ENCODE results near the gene TRMO. TPM values are rescaled to one million over a fixed set of nuclear protein-coding genes. Genes with fewer than 3 reads are reported as not detected.
A peak's percentile ranks its signal among the peaks of the same experiment; 100 is the strongest.

The TRMO gene
- total and polyA plus RNA-seq, 12 donors, result 4.4 to 12.8 (median 7.8) TPM

- intact Hi-C loops (cut with DNase I), result no loop called here
Observed at GRCh38 chr9:97889941-97890887, 32.1 kb downstream of the TRMO start.

GRCh38 chr9:97880336-97880735 lies 42.0 kb downstream of the TRMO start:
- DNase-seq (no peak), ATAC-seq (peak in 1 of 8 donors; percentile 51)
- intact Hi-C loops (cut with DNase I), result no loop called here
- Histone ChIP-seq H3K4me1 (peaks cover 0 to 16% (median 4%) of the 10 kb centered on the region in 9 donors), H3K27ac (no peak overlapping the region), H3K27me3 (no peaks in the 10 kb centered on the region), H3K4me3 (no peak overlapping the region), H3K36me3 (no peaks in the 10 kb centered on the region), H3K9me3 (no peaks in the 10 kb centered on the region)
- TF ChIP-seq, protein P1, sequence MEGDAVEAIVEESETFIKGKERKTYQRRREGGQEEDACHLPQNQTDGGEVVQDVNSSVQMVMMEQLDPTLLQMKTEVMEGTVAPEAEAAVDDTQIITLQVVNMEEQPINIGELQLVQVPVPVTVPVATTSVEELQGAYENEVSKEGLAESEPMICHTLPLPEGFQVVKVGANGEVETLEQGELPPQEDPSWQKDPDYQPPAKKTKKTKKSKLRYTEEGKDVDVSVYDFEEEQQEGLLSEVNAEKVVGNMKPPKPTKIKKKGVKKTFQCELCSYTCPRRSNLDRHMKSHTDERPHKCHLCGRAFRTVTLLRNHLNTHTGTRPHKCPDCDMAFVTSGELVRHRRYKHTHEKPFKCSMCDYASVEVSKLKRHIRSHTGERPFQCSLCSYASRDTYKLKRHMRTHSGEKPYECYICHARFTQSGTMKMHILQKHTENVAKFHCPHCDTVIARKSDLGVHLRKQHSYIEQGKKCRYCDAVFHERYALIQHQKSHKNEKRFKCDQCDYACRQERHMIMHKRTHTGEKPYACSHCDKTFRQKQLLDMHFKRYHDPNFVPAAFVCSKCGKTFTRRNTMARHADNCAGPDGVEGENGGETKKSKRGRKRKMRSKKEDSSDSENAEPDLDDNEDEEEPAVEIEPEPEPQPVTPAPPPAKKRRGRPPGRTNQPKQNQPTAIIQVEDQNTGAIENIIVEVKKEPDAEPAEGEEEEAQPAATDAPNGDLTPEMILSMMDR (IDR thresholded peaks at IDR 0.05), result no peak
- WGBS, 2 donors, result 60 to 74% methylated on average over 4 of the region's 4 CpGs

More at GRCh38 chr9:97889941-97890887, 32.1 kb downstream of the TRMO start:
- peaks cover 0 to 25% (median 0%) of the 10 kb centered on the region in 7 donors for H3K27me3 ChIP-seq
- H3K36me3 ChIP-seq, result no peaks in the 10 kb centered on the region
- peak in 1 of 2 donors; percentile 17 for DNase-seq
- H3K27ac ChIP-seq, result no peak overlapping the region
- H3K9me3 ChIP-seq, result peaks cover 0 to 21% (median 7%) of the 10 kb centered on the region in 11 donors
- H3K4me3 ChIP-seq, result no peak overlapping the region
- ATAC-seq, result no peak
- no peaks in the 10 kb centered on the region for H3K4me1 ChIP-seq
- 41% methylated on average over 9 of the region's 9 CpGs for WGBS, 2 donors
- TF ChIP-seq, protein P1 (IDR thresholded peaks at IDR 0.05), result peak in 8 of 9 donors; percentile 19 to 78 (median 46)

DNA sequence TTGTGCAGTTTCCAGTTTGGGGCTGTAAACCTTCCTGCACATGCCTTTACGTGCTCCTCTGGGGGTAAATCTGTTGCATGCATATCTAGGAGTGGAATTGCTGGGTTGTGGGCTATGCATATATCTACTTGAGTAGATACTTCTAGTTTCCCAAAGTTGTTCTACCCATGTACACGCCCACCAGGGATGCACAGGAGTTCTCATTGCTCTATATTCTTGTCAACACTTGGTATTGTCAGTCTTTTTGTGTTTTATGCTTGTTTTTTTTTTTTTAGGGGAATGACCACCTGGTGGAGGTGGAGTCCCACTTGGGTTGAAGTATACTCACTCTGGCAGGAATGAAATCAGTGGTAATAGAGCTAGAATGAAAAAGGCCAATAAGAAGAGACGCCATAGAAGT lies 46.2 kb downstream of the TRMO start:
- Histone ChIP-seq H3K36me3 (no peaks in the 10 kb centered on the region), H3K9me3 (no peaks in the 10 kb centered on the region), H3K27me3 (no peaks in the 10 kb centered on the region), H3K4me3 (no peak overlapping the region), H3K4me1 (peaks cover 0 to 16% (median 4%) of the 10 kb centered on the region in 9 donors), H3K27ac (no peak overlapping the region)
- ATAC-seq (no peak), DNase-seq (no peak)
- TF ChIP-seq, protein P1 (IDR thresholded peaks at IDR 0.05), result no peak
- WGBS, 2 donors, result 94 to 97% methylated on average over 3 of the region's 3 CpGs
- intact Hi-C loops (cut with DNase I), result loop anchor here in 1 of 10 donors (10.0 kb wide), 1 partner anchor 141 kb away; no protein-coding TSS in a partner anchor

DNA sequence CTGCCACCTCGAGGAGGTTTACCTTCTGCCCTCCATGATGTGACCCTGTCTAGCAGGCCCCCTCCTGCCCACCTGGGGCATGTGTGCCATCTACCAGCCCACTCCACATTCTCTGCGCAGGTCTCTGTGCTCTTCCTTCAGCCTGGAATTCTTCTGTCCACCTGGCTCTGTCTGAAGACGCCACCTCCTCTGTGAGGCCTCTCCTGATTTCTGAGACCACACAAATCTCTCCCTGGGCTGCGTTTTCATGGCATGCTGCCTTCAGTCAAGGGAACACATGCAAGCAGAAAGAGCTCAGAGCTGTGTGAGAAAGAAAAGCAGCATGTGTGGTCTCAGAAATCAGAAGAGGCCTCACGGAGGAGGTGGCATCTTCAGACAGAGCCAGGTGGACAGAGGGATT lies 47.2 kb downstream of the TRMO start:
- WGBS, 2 donors, result 88 to 90% methylated on average over 5 of the region's 5 CpGs
- no peak for DNase-seq
- intact Hi-C loops (cut with DNase I), result loop anchor here in 1 of 10 donors (10.0 kb wide), 1 partner anchor 140 kb away; no protein-coding TSS in a partner anchor

More for the DNA sequence above, 47.2 kb downstream of the TRMO start:
- ATAC-seq, result no peak
- peaks cover 0 to 16% (median 4%) of the 10 kb centered on the region in 9 donors for H3K4me1 ChIP-seq
- H3K9me3 ChIP-seq, result no peaks in the 10 kb centered on the region
- H3K27ac ChIP-seq, result no peak overlapping the region
- TF ChIP-seq, protein P1 (IDR thresholded peaks at IDR 0.05), result no peak
- no peaks in the 10 kb centered on the region for H3K36me3 ChIP-seq
- H3K27me3 ChIP-seq, result peaks cover 0 to 4% (median 0%) of the 10 kb centered on the region in 7 donors
- H3K4me3 ChIP-seq, result no peak overlapping the region

Data from heart right ventricle (tissue), 16 donors.